NCI-H2171 (cell line): Measurements from ENCODE around the gene ZMYND8.
"Not testable (repeated sequence)": the region's sequence is repeated elsewhere in the genome, so short reads cannot be mapped to it uniquely, and the experiment has no call there.

Experiments used
- DNase-seq: peaks from one replicate; lab custom pipeline; 2025; lab: John Stamatoyannopoulos, UW

The ZMYND8 gene

DNA sequence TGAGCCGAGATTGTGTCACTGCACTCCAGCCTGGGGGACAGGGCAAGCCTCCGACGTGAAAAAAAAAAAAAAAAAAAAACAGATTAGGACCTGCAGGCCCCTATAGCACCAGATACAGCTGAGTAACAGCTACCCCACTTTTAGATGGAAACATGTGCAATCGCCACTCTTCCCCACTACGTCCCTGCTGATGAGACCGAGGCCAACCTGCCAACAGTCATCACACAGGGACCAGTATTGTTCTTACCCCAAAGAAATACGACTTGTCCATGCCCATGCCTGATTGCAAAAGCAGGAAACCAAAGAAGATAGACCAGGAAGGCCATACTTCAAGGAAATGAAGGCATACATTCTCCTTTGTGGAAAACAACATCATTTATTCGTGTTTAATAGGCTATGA lies 45.8 kb downstream of the ZMYND8 start:
- no peak for DNase-seq

DNA sequence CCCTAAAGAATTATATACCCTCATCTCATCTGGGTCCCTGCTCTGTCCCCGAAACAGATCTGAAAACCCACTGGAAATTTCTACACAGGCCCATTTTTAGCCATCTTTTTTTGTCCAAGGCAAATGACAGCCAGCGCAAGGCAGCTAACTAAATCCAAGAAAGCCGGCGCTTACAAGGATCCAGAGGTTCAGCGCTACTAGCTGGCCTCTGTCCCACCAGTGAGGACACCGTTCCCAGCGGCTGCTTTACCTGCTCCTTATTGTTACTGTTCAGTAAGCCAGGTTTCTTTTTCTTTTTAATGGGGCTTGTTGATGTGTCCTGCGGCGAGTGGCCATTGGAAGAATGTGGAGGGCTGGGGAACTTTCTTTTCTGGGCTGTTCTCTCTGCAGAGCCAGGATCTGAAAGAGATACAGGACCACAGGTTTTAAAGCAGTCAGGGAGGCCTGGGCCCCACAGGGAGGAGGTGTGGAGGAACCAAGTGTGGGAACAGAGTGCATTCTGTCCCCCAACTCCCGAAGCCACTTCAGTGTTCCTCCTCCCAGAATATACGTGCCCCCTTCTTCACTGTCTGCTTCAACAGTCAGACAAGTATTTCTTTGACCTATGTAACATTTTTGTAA lies 46.6 kb downstream of the ZMYND8 start:
- DNase-seq, result no peak

DNA sequence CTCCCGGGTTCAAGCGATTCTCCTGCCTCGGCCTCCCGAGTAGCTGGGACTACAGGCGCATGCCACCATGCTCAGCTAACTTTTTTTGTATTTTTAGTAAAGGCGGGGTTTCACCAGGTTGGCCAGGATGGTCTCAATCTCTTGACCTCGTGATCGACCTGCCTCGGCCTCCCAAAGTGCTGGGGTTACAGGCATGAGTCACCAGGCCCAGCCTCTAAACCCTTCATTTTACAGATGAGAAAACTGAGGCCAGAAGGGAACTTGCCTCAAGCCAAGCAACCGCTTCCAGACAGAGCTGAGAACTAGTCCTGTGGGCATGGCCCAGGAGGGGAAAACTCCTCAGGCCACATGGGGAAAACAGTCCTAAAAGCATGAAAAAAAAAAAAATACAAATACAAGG lies 47.1 kb downstream of the ZMYND8 start:
- DNase-seq, result no peak

DNA sequence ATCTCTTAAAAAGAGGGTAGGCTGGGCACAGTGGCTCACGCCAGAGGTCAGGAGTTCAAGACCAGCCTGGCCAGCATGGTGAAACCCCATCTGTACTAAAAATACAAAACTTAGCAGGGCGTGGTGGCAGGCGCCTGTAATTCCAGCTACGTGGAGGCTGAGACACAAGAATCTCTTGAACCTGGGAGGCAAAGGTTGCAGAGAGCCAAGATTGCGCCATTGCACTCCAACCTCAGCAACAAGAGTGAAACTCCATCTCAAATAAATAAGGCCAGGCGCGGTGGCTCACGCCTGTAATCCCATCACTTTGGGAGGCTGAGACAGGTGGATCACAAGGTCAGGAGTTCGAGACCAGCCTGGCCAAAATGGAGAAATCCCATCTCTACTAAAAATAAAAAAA lies 48.9 kb downstream of the ZMYND8 start:
- DNase-seq, result not testable (repeated sequence)

DNA sequence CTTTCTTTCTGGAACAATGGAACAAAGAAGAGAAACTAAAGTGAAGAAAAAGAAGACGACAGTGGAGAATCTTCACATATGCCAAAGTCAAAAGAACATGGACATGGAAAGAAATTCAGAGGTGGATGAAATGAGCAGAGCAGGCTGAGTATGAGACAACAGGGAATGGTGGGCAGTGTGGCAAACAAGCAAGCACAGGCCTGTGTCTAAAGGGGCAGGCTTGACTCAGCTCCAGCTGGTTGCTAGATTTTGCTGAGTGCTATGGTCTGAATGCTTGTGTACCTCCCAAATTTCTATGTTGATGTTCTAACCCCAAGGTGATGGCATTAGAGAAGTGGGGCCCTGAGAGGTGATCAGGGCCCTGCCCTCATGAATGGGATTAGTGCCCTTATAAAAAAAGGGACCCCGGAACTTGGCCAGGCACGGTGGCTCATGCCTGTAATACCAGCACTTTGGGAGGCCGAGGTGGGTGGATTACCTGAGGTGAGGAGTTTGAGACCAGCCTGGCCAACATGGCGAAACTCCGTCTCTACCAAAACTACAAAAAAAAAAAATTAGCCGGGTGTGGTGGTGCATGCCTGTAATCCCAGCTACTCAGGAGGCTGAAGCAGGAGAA lies 49.6 kb downstream of the ZMYND8 start:
- DNase-seq, result no peak

DNA sequence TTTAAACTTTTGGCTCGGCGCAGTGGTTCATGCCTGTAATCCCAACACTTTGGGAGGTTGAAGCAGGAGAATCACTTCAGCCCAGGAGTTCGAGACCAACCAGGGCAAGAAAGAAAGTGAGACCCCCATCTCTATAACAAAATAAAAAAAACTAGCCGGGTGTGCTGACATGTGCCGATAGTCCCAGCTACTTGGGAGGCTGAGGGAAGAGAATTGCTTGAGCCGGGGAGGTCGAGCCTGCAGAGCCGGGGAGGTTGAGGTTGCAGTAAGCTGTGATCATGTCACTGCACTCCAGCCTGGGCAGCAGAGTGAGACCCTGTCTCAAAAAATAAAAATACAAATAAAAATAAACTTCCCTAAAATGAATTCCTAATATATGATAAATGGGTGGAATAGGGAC lies 50.4 kb downstream of the ZMYND8 start:
- no peak for DNase-seq

DNA sequence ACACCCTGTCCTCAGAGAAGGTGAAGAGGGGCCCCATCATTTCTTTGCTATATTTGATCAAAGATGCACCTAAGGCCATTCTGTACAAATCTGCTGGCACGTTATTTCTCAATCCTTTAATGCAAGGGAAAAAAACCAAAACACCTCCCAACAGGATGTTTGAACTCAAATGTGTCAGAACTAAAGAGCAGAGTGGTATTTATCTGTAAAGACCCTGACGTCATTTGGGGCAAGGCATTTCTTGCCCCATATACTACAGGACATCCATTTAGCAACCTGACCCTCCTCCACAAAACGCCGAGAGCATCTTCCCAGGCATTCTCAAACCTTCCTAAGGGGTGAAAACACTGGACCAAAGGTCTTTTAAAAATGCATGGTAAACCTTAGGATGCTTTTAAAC lies 50.8 kb downstream of the ZMYND8 start:
- DNase-seq, result no peak

DNA sequence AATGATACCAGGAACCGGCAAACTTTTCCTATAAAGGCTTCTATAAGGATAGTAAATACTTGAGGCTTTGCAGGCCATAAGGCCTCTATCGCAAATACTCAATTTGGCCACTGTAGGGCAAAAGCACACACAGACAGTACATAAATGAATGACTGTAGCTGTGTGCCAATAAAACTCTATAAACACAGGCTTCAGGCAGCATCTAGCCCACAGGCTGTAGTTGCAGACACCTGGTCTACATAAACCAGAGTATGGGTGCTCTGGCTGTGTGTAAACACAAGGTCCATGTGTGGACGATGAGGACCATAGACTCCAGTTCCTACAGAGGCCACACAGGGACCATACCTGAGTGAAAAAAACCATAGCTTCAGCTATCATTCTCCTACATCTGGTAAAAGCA lies 52.2 kb downstream of the ZMYND8 start:
- DNase-seq, result no peak

DNA sequence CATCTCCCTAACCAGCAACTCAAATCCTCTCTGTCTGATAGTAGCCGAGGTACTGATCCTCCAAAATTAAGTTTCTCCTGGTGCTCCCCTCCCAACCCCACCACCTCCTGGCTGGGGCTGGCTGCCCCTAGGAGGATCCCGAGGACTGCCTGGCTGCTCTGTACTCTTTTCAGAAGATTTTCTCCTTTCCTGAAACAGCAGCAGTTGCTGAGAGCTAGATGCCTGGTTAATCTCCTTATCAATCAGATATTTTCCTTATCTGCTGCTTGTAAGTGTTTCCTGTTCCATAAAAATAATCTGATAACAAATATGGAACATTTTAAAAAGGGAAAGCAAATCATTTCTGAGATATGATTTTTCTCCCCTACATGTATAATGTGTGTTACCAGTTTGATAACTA lies 52.8 kb downstream of the ZMYND8 start:
- DNase-seq, result no peak

DNA sequence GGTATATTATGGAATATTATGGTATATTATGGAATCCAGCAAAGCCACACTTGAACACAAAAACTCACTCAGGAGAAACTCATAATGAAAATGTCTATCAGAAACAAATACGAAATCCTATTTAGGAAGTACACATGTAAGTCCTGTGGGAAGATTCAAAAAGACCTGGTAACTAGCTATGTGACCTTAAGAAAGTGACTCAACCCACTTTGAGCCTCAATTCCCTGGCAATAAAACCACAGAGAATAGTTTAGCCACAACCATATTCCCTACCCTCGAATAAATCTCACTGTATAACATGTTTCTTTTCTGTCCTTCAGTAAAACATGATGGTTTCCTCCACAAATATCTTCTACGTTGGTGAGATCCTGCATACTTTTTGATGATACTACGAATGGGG lies 56.4 kb downstream of the ZMYND8 start:
- DNase-seq, result no peak

DNA sequence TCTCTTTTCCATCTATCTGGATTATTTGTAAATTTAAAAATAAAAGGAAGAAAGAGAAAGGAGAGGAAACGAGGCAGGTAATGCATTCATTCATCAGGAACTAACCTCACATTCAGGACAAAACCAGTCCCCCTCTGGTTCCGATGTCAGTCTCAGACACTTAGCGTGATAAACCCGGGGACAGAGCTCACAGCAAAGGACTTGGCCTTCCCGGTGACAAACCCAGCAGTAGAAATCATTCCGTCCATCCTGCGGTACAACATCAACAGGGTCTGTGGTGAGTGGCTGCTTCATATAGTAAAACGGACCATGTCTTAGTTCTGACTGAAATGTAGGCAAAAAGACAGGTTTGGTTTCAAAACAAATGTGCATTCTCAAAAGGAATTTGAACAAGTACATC lies 57.9 kb downstream of the ZMYND8 start:
- no peak for DNase-seq

DNA sequence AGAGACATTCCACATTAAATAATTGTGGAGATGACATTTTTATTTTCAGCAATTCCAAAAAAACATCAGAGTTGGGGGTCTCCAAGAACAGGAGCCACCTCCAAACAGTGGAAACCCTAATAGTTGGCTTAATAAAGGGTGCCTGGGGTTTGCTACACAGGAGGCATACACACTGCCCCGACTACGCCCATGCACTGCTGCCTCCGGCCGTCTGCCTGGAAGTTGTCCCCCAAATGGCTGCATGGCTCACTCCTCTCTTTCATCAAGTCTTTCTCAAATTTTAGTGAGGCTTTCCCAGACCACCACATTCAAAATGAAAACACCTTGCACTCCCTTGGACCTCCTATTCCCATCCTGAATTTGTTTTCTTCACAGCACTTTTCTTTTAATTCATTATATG lies 58.8 kb downstream of the ZMYND8 start:
- DNase-seq, result no peak

DNA sequence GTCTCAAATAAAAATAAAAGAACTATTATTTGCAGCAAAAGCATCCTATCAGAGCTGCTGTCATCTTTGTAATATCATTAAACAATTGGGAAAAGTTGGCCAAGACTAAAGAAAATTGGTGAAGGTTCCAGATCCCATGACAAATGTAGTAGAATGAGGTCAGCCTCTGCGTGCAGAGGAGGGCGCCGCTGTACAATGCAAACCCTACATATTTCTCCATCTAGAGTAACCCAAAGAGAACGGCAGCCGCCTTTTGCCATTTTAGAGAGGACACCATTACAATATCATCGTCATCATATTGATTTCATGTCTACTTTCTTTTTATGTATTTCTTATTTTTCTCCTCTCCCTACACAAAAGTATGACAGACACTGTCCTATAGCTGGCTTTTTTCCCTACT lies 59.5 kb downstream of the ZMYND8 start:
- DNase-seq, result no peak

DNA sequence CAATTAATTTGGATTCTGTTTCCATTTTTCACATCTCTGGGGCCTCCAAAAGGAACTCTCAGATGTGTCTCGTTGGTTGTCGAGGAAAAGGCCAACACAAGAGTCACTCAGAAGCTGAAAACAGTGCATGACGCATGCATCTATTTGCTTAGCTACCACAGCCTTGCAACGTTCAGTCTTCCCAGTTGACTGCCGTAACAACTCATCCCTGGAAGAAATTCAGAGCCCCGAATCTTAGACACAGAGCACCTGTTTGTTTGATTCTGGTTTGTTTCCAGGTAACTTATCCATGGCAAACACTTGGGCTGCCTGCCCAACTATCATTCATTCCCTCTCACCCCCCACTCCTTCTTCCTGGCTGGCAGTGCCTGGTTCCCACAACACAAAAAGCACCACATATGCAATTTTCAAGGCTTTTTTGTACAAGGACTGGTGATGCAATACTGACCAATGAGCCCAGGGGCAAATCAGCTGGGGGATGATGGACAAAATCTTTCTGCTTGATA lies 60.5 kb downstream of the ZMYND8 start:
- no peak for DNase-seq

DNA sequence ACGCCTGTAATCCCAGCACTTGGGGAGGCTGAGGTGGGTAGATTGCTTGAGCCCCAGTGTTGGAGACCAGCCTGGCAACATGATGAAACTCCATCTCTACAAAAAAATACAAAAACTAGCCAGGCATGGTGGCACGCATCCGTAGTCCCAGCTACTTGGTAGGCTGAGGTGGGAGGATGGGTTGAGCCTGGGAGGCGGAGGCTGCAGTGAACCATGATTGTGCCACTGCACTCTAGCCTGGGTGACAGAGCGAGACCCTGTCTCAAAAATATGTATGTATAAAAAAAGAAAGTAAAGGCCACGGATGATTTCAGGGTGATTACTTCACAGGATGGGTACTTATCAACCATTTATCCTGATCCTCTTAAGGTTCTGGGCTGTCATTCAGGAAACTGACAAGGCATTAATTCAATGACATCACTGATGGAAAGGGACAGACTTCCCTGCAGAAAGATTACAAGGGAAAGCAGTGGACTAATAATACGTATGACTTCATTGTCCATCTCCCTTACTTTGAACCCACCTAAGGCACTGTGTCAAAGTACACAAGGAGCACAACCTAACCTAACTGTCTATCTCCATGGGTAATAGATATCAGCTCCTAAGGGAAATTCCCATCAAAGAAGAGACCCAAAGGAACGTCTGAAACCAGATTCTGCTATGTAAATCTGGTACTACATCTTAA lies 61.2 kb downstream of the ZMYND8 start:
- DNase-seq, result no peak

DNA sequence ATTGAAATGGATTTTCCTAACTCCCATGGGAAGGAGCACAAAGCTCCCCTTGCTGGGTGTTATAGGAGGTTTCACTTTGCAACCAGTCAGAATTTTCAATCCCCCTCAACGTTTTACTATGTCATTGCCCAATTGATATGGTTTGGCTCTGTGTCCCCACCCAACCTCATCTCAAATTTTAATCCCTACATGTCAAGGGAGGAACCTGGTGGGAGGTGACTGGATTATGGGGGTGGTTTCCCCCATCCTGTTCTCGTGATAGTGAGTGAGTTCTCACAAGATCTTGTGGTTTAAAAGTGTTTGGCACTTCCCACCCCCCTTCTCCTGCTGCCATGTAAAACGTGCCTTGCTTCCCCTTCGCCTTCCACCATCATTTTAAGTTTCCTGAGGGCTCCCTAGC lies 62.9 kb downstream of the ZMYND8 start:
- no peak for DNase-seq

DNA sequence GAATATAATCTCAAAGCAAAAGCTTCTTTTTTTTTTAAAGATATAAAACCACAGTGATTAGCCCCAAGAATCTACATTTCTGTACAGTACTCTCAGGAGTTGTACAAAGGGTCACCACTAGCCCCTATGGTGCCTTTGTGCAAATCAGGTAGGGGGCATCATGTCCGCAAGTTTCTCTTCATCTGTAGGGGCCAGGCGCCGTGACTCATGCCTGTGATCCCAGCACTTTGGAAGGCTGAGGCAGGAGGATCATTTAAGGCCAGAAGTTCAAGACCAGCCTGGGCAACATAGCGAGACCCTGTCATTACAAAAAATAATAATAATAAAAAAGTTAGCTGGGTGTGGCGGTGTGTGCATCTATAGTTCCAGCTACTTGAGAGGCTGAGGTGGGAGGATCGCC lies 63.9 kb downstream of the ZMYND8 start:
- no peak for DNase-seq

DNA sequence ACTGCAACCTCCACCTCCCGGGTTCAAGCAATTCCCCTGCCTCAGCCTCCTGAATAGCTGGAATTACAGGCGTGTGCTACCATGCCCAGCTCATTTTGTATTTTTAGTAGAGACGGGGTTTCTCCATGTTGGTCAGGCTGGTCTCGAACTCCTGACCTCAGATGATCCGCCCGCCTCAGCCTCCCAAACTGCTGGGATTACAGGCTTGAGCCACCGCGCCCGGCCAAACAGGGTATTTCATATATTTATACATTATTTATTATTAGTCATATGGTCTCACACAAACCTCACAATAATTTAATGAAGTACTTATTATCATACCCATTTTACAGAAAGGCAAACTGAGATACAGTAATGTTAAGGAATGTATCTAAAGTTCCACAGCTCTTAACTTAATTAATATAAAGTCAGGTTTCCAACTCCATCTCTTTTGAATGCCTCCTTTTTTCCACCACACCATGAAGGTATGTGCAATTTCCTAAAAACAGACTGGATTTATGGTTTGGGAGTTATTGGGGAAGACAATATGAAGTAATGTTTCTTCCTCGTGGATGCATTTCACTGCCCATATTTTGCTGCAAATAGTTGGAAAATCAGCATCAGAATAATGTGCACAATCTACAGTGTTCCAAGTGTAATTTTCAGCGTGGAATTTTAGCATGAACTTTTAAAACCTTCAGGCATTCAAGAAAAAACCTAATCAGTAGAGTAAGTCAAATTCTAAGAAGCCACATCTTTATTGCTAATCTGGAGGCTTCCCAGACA lies 65.7 kb downstream of the ZMYND8 start:
- no peak for DNase-seq

DNA sequence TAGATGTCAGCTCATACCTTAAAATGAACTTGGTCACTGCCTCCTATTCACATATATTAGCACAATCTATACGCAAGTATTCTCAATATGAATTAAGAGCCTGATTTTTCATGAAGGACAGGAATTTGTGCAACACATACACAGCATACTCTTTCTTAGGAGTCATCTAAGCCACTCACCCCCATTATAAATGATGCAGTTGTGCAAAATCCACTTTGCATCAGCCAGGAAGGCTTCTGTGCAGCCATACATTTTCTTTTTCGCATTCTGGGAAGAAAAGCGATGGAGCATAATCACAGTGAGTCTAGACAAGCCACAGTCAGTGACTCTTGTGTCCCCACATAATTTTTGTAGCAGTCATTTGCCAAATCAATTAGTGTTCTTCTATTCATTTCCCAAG lies 66.5 kb downstream of the ZMYND8 start:
- DNase-seq, result no peak

DNA sequence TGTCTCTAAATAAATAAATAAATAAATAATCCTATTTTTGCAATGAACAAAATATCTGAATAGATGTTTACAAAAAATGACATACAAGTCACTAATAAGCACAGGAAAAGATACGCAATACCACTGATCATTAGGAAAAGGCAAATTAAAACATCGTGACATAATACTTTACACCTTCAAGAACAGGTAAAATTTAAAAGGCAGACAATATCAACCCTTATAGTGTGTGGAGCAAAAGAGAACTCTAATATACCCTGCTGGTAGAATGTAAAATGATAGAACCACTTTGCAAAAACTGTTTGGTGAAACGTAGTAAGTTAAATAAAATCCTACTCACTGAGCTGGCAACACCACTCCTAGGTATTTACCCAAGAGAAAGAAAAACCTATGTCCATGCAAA lies 67.4 kb downstream of the ZMYND8 start:
- DNase-seq, result no peak

DNA sequence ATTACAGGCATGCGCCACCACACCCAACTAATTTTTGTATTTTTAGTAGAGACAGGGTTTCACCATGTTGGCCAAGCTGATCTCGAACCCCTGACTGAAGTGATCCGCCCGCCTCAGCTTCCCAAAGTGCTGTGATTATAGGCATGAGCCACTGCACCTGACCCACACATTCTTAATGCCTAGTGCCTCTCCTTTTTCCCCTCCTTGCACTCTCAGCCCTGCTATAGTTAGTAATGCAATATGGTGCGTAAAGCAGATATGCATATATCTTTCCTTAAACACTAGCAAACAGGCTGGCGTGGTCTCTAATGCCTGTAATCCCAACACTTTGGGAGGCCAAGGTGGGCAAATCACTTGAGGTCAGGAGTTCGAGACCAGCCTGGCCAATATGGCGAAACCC lies 68.0 kb downstream of the ZMYND8 start:
- DNase-seq, result not testable (repeated sequence)

DNA sequence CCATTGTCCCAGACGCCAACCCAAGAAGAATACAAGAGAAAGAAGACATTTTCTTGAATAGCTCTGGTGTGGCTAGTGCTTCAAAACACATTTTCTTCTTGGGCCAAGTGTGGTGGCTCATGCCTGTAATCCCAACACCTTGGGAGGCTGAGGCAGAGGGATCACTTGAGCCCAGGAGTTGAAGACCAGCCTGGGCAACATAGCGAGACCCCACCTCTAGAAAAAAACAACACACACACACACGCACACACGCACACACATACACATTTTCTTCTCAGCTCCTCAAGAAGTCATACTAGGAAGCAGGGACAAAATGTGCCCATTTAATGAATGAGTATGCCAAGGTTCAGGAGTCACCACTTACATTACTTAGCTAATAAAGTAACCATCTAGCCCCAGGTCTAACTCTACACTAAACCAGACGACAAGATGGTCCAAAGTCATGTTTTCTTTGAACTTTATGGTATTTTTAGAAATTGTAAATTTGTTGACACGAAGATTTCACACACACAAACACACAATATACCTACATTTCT lies 68.8 kb downstream of the ZMYND8 start:
- DNase-seq, result no peak

DNA sequence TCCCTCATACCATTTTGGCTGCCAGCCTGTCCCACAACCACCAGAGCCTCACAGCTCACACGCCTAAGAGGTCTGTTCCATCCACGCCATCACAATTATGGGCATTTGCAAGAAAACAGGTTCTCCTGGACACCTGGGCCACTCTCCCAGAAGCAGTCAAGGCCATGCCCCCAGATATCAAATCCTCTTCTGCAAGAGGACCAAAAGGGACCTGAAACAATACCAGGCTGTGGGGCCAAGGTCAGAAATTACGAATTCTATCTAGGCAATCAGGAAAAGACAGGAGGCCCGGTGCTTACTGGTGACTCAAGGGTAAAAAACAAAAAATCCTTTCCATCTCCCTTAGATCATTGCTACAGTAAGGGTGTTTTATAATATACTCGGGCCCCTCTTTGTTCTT lies 69.8 kb downstream of the ZMYND8 start:
- no peak for DNase-seq
